HEK293 (cell line): Measurements from ENCODE around the gene PMEL.

Source experiments
- CTCF ChIA-PET: fragments of 350-600 bp; formaldehyde crosslinking; extraction: SDS; loops from one replicate; lab custom pipeline; 2021; ENCODE audit warnings: antibody characterized with exemption; lab: Yijun Ruan, JAX
- POLR2A ChIA-PET: fragments of 300-600 bp; formaldehyde crosslinking; extraction: SDS; loops from one replicate; lab custom pipeline; 2020; ENCODE audit warnings: antibody characterized with exemption, inconsistent platforms; lab: Yijun Ruan, JAX
- H3K27ac ChIP-seq: fragments of 200-500 bp; sonication (Bioruptor generic); 2 replicates; pipeline ENCODE4 v1.5.1; 2014; ENCODE audit warnings: low read depth, low read length, control low read depth, inconsistent platforms; ENCODE audit errors: extremely low read depth
- H3K36me3 ChIP-seq, 2 experiments: fragments of 200-500 bp in 1 of 2; sonication (Bioruptor generic) in 1 of 2; 1 replicate in 1 of 2; 2 replicates in 1 of 2; pipeline ENCODE4 v1.5.1; 2014 to 2017; ENCODE audit warnings: inconsistent platforms in 2 of 2, low read length in 2 of 2; ENCODE audit not compliant: control insufficient read depth in 2 of 2, insufficient read depth in 1 of 2
- H3K4me1 ChIP-seq: fragments of 200-500 bp; sonication (Bioruptor generic); 2 replicates; pipeline ENCODE4 v1.5.1; 2014; ENCODE audit warnings: mild to moderate bottlenecking, low read length, inconsistent platforms; ENCODE audit not compliant: control insufficient read depth, insufficient read depth
- H3K4me3 ChIP-seq: 2 replicates; pipeline ENCODE4 v1.5.1; 2011; ENCODE audit warnings: low read depth, mild to moderate bottlenecking, control low read depth, low read length, moderate library complexity
- H3K9me3 ChIP-seq: fragments of 200-500 bp; sonication (Bioruptor generic); 2 replicates; pipeline ENCODE4 v1.5.1; 2014; ENCODE audit warnings: low read depth, low read length, inconsistent platforms; ENCODE audit not compliant: control insufficient read depth, insufficient read depth
- GLI4 ChIP-seq: fragments of 450-650 bp; formaldehyde crosslinking; IDR thresholded peaks from 2 replicates; pipeline ENCODE4 v1.5.1; 2016; ENCODE audit warnings: missing biosample characterization, missing genetic modification characterization
- GLIS1 ChIP-seq: fragments of 450-650 bp; formaldehyde crosslinking; IDR thresholded peaks from 2 replicates; pipeline ENCODE4 v1.5.1; 2016; ENCODE audit warnings: missing biosample characterization, missing genetic modification characterization
- KLF10 ChIP-seq: fragments of 450-650 bp; IDR thresholded peaks from 2 replicates; pipeline ENCODE4 v1.5.1; 2018; ENCODE audit warnings: missing biosample characterization, mild to moderate bottlenecking, missing genetic modification characterization
- PRDM1 ChIP-seq: fragments of 450-650 bp; formaldehyde crosslinking; IDR thresholded peaks from 2 replicates; pipeline ENCODE4; 2016; ENCODE audit warnings: missing biosample characterization, missing genetic modification characterization
- SP7 ChIP-seq: fragments of 450-650 bp; formaldehyde crosslinking; IDR thresholded peaks from 2 replicates; pipeline ENCODE4 v1.5.1; 2016; ENCODE audit warnings: missing biosample characterization, missing genetic modification characterization
- ZBTB1 ChIP-seq: fragments of 450-650 bp; formaldehyde crosslinking; IDR thresholded peaks from 2 replicates; pipeline ENCODE4 v1.5.1; 2016; ENCODE audit warnings: missing biosample characterization, missing genetic modification characterization
- ZFP3 ChIP-seq: fragments of 450-650 bp; formaldehyde crosslinking; IDR thresholded peaks from 2 replicates; pipeline ENCODE4 v1.5.1; 2016; ENCODE audit warnings: low read depth, missing biosample characterization, missing genetic modification characterization
- ZNF239 ChIP-seq: fragments of 450-650 bp; formaldehyde crosslinking; IDR thresholded peaks from 2 replicates; pipeline ENCODE4 v1.5.1; 2016; ENCODE audit warnings: missing biosample characterization, missing genetic modification characterization
- ZNF391 ChIP-seq: fragments of 450-650 bp; formaldehyde crosslinking; IDR thresholded peaks from 2 replicates; pipeline ENCODE4 v1.5.1; 2016; ENCODE audit warnings: low read depth, missing biosample characterization, missing genetic modification characterization, borderline replicate concordance
- ZNF416 ChIP-seq: fragments of 450-650 bp; formaldehyde crosslinking; IDR thresholded peaks from 2 replicates; pipeline ENCODE4 v1.5.1; 2016; ENCODE audit warnings: missing biosample characterization, missing genetic modification characterization
- ZNF560 ChIP-seq: fragments of 450-650 bp; formaldehyde crosslinking; IDR thresholded peaks from 2 replicates; pipeline ENCODE4 v1.5.1; 2017; ENCODE audit warnings: missing biosample characterization, missing genetic modification characterization, borderline replicate concordance
- ZNF747 ChIP-seq: fragments of 450-650 bp; formaldehyde crosslinking; IDR thresholded peaks from 2 replicates; pipeline ENCODE4 v1.5.1; 2016; ENCODE audit warnings: missing biosample characterization, missing genetic modification characterization
- ZSCAN16 ChIP-seq: fragments of 450-650 bp; formaldehyde crosslinking; IDR thresholded peaks from 2 replicates; pipeline ENCODE4 v1.5.1; 2016; ENCODE audit warnings: missing biosample characterization, missing genetic modification characterization
- TF ChIP-seq, protein P1 (sequence below): fragments of 450-650 bp; formaldehyde crosslinking; IDR thresholded peaks from 2 replicates; pipeline ENCODE4 v1.5.1; 2016; ENCODE audit warnings: missing biosample characterization, missing genetic modification characterization
- TF ChIP-seq, protein P2 (sequence below): fragments of 450-650 bp; formaldehyde crosslinking; IDR thresholded peaks from 2 replicates; pipeline ENCODE4 v1.5.1; 2016; ENCODE audit warnings: missing biosample characterization, missing genetic modification characterization, borderline replicate concordance
- TF ChIP-seq, protein P3 (sequence below): fragments of 450-650 bp; formaldehyde crosslinking; IDR thresholded peaks from 2 replicates; pipeline ENCODE4 v1.5.1; 2017; ENCODE audit warnings: missing biosample characterization, missing genetic modification characterization
- TF ChIP-seq, protein P4 (sequence below): fragments of 450-650 bp; formaldehyde crosslinking; IDR thresholded peaks from 2 replicates; pipeline ENCODE4 v1.5.1; 2016; ENCODE audit warnings: missing biosample characterization, missing genetic modification characterization
- TF ChIP-seq, protein P5 (sequence below): fragments of 450-650 bp; IDR thresholded peaks from 2 replicates; pipeline ENCODE4 v1.5.1; 2018; ENCODE audit warnings: missing biosample characterization, missing genetic modification characterization

Gene PMEL

DNA sequence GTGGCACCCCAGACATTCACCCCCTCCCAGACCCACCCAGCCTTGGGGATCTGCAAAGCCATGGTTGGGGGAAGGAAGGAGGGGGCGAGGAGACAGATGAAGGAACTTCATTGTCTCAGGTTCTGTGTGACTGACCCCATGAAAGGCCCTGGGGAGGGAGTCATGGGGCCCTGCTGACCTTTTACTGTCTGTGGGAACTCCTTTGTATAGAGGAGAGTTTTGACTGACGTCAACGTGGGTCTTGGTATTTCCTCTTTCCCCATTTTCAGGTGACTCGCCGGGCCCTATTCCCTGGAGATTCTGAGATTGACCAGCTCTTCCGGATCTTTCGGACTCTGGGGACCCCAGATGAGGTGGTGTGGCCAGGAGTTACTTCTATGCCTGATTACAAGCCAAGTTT, 4.9 kb upstream of the PMEL start:
- no peak overlapping the region for H3K4me3 ChIP-seq
- peaks cover 9% of the 10 kb centered on the region for H3K4me1 ChIP-seq
- H3K9me3 ChIP-seq = no peaks in the 10 kb centered on the region
- peaks cover 10 to 52% of the 10 kb centered on the region in 2 experiments for H3K36me3 ChIP-seq
- ChIA-PET POLR2A (interaction anchor here (1.0 kb wide), 1 partner anchor 25 kb away, joined by 3 read pairs; no protein-coding TSS in a partner anchor), CTCF (interaction anchor here (0.6 to 1.1 kb wide), 3 partner anchors 25 to 1433 kb away, joined by 3 to 6 read pairs (median 4); no protein-coding TSS in a partner anchor)
- no peak overlapping the region for H3K27ac ChIP-seq
- TF ChIP-seq, protein P1, sequence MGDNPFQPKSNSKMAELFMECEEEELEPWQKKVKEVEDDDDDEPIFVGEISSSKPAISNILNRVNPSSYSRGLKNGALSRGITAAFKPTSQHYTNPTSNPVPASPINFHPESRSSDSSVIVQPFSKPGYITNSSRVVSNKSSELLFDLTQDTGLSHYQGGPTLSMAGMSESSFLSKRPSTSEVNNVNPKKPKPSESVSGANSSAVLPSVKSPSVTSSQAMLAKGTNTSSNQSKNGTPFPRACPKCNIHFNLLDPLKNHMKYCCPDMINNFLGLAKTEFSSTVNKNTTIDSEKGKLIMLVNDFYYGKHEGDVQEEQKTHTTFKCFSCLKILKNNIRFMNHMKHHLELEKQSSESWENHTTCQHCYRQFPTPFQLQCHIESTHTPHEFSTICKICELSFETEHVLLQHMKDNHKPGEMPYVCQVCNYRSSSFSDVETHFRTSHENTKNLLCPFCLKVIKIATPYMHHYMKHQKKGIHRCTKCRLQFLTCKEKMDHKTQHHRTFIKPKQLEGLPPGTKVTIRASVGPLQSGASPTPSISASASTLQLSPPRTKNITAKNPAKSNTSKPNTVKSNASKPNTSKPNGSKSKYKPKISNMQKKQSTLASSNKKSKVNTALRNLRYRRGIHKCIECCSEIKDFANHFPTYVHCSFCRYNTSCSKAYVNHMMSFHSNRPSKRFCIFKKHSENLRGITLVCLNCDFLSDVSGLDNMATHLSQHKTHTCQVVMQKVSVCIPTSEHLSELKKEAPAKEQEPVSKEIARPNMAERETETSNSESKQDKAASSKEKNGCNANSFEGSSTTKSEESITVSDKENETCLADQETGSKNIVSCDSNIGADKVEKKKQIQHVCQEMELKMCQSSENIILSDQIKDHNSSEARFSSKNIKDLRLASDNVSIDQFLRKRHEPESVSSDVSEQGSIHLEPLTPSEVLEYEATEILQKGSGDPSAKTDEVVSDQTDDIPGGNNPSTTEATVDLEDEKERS (tag by site-specific recombination) = no peak
- TF ChIP-seq KLF10 (tag by site-specific recombination) = no peak
- no peak for TF ChIP-seq ZNF560 (tag by site-specific recombination)
- TF ChIP-seq ZFP3 (tag by site-specific recombination) = no peak
- TF ChIP-seq ZNF239 = no peak
- TF ChIP-seq ZBTB1 = no peak
- TF ChIP-seq, protein P2, sequence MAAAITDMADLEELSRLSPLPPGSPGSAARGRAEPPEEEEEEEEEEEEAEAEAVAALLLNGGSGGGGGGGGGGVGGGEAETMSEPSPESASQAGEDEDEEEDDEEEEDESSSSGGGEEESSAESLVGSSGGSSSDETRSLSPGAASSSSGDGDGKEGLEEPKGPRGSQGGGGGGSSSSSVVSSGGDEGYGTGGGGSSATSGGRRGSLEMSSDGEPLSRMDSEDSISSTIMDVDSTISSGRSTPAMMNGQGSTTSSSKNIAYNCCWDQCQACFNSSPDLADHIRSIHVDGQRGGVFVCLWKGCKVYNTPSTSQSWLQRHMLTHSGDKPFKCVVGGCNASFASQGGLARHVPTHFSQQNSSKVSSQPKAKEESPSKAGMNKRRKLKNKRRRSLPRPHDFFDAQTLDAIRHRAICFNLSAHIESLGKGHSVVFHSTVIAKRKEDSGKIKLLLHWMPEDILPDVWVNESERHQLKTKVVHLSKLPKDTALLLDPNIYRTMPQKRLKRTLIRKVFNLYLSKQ (tag by site-specific recombination) = no peak
- TF ChIP-seq, protein P3, sequence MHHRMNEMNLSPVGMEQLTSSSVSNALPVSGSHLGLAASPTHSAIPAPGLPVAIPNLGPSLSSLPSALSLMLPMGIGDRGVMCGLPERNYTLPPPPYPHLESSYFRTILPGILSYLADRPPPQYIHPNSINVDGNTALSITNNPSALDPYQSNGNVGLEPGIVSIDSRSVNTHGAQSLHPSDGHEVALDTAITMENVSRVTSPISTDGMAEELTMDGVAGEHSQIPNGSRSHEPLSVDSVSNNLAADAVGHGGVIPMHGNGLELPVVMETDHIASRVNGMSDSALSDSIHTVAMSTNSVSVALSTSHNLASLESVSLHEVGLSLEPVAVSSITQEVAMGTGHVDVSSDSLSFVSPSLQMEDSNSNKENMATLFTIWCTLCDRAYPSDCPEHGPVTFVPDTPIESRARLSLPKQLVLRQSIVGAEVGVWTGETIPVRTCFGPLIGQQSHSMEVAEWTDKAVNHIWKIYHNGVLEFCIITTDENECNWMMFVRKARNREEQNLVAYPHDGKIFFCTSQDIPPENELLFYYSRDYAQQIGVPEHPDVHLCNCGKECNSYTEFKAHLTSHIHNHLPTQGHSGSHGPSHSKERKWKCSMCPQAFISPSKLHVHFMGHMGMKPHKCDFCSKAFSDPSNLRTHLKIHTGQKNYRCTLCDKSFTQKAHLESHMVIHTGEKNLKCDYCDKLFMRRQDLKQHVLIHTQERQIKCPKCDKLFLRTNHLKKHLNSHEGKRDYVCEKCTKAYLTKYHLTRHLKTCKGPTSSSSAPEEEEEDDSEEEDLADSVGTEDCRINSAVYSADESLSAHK (tag by site-specific recombination) = no peak
- TF ChIP-seq GLI4 (tag by site-specific recombination) = no peak
- TF ChIP-seq ZNF391 (tag by site-specific recombination) = no peak
- TF ChIP-seq ZSCAN16 = no peak
- TF ChIP-seq, protein P4, sequence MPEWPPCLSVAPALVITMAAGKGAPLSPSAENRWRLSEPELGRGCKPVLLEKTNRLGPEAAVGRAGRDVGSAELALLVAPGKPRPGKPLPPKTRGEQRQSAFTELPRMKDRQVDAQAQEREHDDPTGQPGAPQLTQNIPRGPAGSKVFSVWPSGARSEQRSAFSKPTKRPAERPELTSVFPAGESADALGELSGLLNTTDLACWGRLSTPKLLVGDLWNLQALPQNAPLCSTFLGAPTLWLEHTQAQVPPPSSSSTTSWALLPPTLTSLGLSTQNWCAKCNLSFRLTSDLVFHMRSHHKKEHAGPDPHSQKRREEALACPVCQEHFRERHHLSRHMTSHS (tag by site-specific recombination) = no peak
- no peak for TF ChIP-seq SP7 (tag by site-specific recombination)
- TF ChIP-seq, protein P5, sequence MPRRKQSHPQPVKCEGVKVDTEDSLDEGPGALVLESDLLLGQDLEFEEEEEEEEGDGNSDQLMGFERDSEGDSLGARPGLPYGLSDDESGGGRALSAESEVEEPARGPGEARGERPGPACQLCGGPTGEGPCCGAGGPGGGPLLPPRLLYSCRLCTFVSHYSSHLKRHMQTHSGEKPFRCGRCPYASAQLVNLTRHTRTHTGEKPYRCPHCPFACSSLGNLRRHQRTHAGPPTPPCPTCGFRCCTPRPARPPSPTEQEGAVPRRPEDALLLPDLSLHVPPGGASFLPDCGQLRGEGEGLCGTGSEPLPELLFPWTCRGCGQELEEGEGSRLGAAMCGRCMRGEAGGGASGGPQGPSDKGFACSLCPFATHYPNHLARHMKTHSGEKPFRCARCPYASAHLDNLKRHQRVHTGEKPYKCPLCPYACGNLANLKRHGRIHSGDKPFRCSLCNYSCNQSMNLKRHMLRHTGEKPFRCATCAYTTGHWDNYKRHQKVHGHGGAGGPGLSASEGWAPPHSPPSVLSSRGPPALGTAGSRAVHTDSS (tag by site-specific recombination) = no peak
- TF ChIP-seq ZNF416 (tag by site-specific recombination) = no peak
- TF ChIP-seq ZNF747 = no peak
- no peak for TF ChIP-seq GLIS1 (tag by site-specific recombination)
- TF ChIP-seq PRDM1 (tag by site-specific recombination) = no peak
